Gastroesophageal sphincter (tissue), 4 donors: ENCODE data around the gene NKX6-1. TPM values are rescaled to one million over a fixed set of nuclear protein-coding genes. Genes with fewer than 3 reads are reported as not detected.

Experiments used
- ATAC-seq: fragments of 150-250 bp; one replicate; pipeline ENCODE4 v1.9.1; 2016; ENCODE audit warnings: mild to moderate bottlenecking, moderate library complexity
- H3K27ac ChIP-seq, 4 donors: fragments of 200-600 bp; sonication (generic) in 3 of 4; 1 replicate in 3 of 4; 2 replicates in 1 of 4; pipeline ENCODE4 v1.5.1; 2016 to 2019
- H3K27me3 ChIP-seq: fragments of 200-600 bp; sonication (generic); one replicate; pipeline ENCODE4 v1.5.1; 2019
- H3K36me3 ChIP-seq, 2 donors: fragments of 200-600 bp; sonication (generic); one replicate each; pipeline ENCODE4 v1.5.1; 2019; ENCODE audit warnings: control low read depth in 1 of 2
- H3K4me1 ChIP-seq, 3 donors: fragments of 200-600 bp; sonication (generic); 1 replicate in 2 of 3; 2 replicates in 1 of 3; pipeline ENCODE4 v1.5.1; 2016 to 2019; ENCODE audit warnings: control low read depth in 2 of 3
- H3K4me3 ChIP-seq, 2 donors: fragments of 200-600 bp; sonication (generic); one replicate each; pipeline ENCODE4 v1.5.1; 2019; ENCODE audit warnings: mild to moderate bottlenecking in 1 of 2, moderate library complexity in 1 of 2
- H3K9me3 ChIP-seq, 3 donors: fragments of 200-600 bp; sonication (generic); one replicate each; pipeline ENCODE4 v1.5.1; 2017 to 2019; ENCODE audit warnings: control low read depth in 2 of 3
- EP300 ChIP-seq: sonication (generic); formaldehyde crosslinking; IDR thresholded peaks from one replicate; pipeline ENCODE4 v1.6.1; 2017; ENCODE audit warnings: antibody characterized with exemption, mild to moderate bottlenecking
- POLR2A ChIP-seq, 2 donors: fragments of 450-650 bp; IDR thresholded peaks; one replicate each; pipeline ENCODE4 v1.6.1; 2017; ENCODE audit warnings: antibody characterized with exemption in 2 of 2, mild to moderate bottlenecking in 2 of 2, moderate library complexity in 1 of 2
- POLR2AphosphoS5 ChIP-seq: sonication (generic); formaldehyde crosslinking; IDR thresholded peaks from one replicate; pipeline ENCODE4 v1.6.1; 2017; ENCODE audit warnings: antibody characterized with exemption
- WGBS, 2 donors: methylation state at CpG; one replicate each; pipeline ENCODE4 v1.1.5; 2018; ENCODE audit warnings: low coverage in 1 of 2; 5-methylcytosine and 5-hydroxymethylcytosine counted together
- total RNA-seq, 4 donors: library from RNA; depleted of rRNA; stranded (reverse); fragments of >200 nt; gene quantifications; one replicate each; pipeline ENCODE4 v1.1.0, GENCODE V29; 2016
- TF ChIP-seq, protein P1 (sequence below), 4 experiments: fragments of 200-600 bp in 2 of 4; fragments of 450-650 bp in 2 of 4; sonication (generic) in 1 of 4; IDR thresholded peaks; one replicate each; pipeline ENCODE4 v1.5.1; 2017 to 2019; ENCODE audit warnings: antibody characterized with exemption in 4 of 4, mild to moderate bottlenecking in 2 of 4, moderate library complexity in 2 of 4

The NKX6-1 gene
- total RNA-seq, 4 donors from 2014 or later, result 6.2 to 102 (median 65.8) TPM

DNA sequence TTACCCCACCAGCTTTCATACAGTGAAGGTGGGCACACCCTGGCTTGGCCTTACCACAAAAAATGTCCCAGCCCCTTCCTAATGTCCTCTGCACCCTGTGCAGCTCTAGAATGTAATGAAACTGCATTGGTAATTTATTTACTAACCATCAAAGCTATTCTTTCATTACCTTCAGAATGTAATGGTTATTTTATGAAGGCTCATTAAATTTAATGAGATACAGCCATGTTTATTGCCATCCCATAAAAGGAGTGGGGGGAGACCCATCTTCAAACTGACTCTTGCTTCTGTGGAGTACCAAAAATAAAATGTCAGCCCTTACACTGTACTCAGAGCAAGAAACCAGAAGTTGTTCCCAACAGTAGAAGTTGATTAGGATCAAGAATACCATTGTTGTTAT lies 25.0 kb downstream of the NKX6-1 start:
- Histone ChIP-seq H3K9me3 (no peaks in the 10 kb centered on the region), H3K36me3 (no peaks in the 10 kb centered on the region), H3K27ac (no peak overlapping the region), H3K4me1 (peaks cover 0 to 29% (median 0%) of the 10 kb centered on the region in 3 donors), H3K4me3 (no peak overlapping the region), H3K27me3 (no peaks in the 10 kb centered on the region)
- ATAC-seq, result no peak
- TF ChIP-seq POLR2AphosphoS5 (no peak), POLR2A (IDR thresholded peaks at IDR 0.05) (no peak), EP300 (no peak)
- TF ChIP-seq, protein P1, sequence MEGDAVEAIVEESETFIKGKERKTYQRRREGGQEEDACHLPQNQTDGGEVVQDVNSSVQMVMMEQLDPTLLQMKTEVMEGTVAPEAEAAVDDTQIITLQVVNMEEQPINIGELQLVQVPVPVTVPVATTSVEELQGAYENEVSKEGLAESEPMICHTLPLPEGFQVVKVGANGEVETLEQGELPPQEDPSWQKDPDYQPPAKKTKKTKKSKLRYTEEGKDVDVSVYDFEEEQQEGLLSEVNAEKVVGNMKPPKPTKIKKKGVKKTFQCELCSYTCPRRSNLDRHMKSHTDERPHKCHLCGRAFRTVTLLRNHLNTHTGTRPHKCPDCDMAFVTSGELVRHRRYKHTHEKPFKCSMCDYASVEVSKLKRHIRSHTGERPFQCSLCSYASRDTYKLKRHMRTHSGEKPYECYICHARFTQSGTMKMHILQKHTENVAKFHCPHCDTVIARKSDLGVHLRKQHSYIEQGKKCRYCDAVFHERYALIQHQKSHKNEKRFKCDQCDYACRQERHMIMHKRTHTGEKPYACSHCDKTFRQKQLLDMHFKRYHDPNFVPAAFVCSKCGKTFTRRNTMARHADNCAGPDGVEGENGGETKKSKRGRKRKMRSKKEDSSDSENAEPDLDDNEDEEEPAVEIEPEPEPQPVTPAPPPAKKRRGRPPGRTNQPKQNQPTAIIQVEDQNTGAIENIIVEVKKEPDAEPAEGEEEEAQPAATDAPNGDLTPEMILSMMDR (IDR thresholded peaks at IDR 0.05), result no peak

DNA sequence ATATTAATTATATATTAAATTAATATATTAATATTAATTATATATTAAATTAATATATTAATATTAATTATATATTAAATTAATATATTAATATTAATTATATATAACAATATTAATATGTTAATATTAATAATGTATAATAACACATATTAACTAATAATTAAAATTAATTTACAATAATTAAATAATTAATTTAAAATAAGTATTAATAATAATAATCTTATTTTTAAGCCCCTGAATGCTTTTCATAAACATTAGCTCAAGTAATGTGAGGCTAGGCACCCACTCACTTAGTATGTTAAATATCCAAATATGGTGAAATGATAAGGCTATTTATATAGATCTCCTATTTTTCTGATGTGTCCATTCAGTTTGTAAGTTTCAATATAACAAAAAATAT lies 26.9 kb downstream of the NKX6-1 start:
- no peaks in the 10 kb centered on the region for H3K27me3 ChIP-seq
- peaks cover 0 to 9% (median 0%) of the 10 kb centered on the region in 3 donors for H3K4me1 ChIP-seq
- H3K9me3 ChIP-seq, result no peaks in the 10 kb centered on the region
- no peak for ATAC-seq
- H3K36me3 ChIP-seq, result no peaks in the 10 kb centered on the region
- no peak overlapping the region for H3K27ac ChIP-seq
- no peak for TF ChIP-seq EP300
- no peak for TF ChIP-seq POLR2A (IDR thresholded peaks at IDR 0.05)
- TF ChIP-seq, protein P1 (IDR thresholded peaks at IDR 0.05), result no peak
- no peak overlapping the region for H3K4me3 ChIP-seq

DNA sequence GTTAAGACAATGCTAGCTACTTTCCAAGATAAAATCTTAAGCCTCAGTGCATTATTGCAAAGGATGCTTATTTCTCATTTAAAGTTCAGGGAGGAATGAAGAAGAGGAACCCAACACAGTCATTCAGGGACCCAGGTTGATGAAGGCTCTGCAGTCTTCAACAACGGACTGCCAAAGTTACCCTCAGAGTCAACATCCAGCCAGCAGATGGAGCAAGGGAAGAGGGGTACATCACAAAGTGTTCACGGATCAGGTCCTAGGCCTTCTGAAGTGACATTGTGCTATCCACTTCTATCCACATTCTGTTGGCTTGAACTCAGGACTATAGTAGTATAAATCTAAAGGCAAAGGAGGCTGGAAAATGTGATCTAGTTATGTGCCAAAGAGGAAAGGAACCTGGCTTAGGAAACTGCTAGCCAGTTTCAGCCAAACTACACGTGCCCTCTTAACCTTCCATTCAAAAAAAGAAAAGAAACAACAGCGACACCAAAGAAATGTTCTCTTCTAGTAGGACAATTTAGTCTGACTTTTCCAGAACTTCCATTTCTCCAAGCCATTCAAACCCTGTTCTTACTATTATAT lies 28.8 kb downstream of the NKX6-1 start:
- Histone ChIP-seq H3K9me3 (no peaks in the 10 kb centered on the region), H3K4me3 (no peak overlapping the region), H3K4me1 (no peaks in the 10 kb centered on the region), H3K27me3 (no peaks in the 10 kb centered on the region), H3K27ac (no peak overlapping the region), H3K36me3 (no peaks in the 10 kb centered on the region)
- no peak for ATAC-seq
- TF ChIP-seq, protein P1 (IDR thresholded peaks at IDR 0.05), result no peak
- TF ChIP-seq EP300, result no peak
- TF ChIP-seq POLR2A (IDR thresholded peaks at IDR 0.05), result no peak
- no peak for TF ChIP-seq POLR2AphosphoS5
- 61 to 62% methylated on average over 3 of the region's 4 CpGs for WGBS, 2 donors

DNA sequence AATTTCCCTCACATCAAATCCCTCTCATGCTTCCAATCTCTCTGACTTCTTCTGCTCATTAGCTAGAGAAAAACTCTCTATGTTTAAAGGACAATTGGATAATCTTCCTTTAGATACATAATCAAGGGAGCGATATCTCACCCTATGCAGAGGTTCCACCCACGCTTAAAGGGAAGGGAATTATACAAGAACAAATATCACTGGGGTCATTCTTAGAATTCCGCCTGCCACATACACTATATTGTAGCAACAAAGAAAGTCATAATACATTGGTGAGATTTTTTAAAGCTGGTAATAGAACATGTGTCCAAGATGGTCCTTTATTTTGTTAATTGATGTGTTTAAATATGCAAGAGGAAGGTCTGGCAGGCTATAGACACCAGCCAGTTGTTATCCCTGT lies 31.5 kb downstream of the NKX6-1 start:
- Histone ChIP-seq H3K4me3 (no peak overlapping the region), H3K9me3 (no peaks in the 10 kb centered on the region), H3K27me3 (no peaks in the 10 kb centered on the region), H3K27ac (no peak overlapping the region), H3K36me3 (no peaks in the 10 kb centered on the region), H3K4me1 (no peaks in the 10 kb centered on the region)
- ATAC-seq, result no peak
- 57 to 73% methylated on average over 1 to 3 of the region's 3 CpGs for WGBS, 2 donors
- no peak for TF ChIP-seq POLR2AphosphoS5
- TF ChIP-seq, protein P1 (IDR thresholded peaks at IDR 0.05), result no peak
- no peak for TF ChIP-seq POLR2A (IDR thresholded peaks at IDR 0.05)
- TF ChIP-seq EP300, result no peak

DNA sequence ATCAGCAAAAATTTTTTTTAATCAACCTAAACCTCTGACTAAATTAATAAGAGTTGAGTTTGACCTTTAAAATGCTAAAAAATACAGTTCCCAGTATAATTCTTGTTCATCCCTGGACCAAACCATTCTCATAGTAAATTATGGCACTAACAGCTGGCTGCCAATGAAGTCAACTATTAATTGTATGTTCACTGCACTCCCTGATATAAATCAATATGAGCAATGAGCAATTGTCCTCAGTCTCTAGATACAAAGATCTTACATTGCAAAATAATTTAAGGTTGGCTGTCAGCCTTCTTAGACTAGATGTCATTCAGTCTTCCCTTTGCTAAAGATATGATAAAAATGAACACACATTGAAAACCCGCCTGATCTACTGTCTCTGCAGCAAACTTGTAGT lies 39.3 kb downstream of the NKX6-1 start:
- no peak overlapping the region for H3K27ac ChIP-seq
- H3K27me3 ChIP-seq, result no peaks in the 10 kb centered on the region
- H3K4me3 ChIP-seq, result no peak overlapping the region
- no peak for ATAC-seq
- H3K36me3 ChIP-seq, result no peaks in the 10 kb centered on the region
- no peaks in the 10 kb centered on the region for H3K9me3 ChIP-seq
- no peak for TF ChIP-seq EP300
- TF ChIP-seq, protein P1 (IDR thresholded peaks at IDR 0.05), result no peak
- TF ChIP-seq POLR2AphosphoS5, result no peak
- TF ChIP-seq POLR2A (IDR thresholded peaks at IDR 0.05), result no peak
- peaks cover 0 to 19% (median 0%) of the 10 kb centered on the region in 3 donors for H3K4me1 ChIP-seq
- WGBS, 2 donors, result 86 to 100% methylated on average over 1 of the region's 1 CpG
